H1 (cell line): Measurements from ENCODE around the gene PRICKLE2. TPM values are rescaled to one million over a fixed set of nuclear protein-coding genes. Genes with fewer than 3 reads are reported as not detected.

Experiments used
- CTCF ChIA-PET: fragments of 300-600 bp; sonication (Branson Sonifier 250); formaldehyde crosslinking; loops from one replicate; lab custom pipeline; 2021; ENCODE audit not compliant: partially characterized antibody; lab: Charles Lee
- POLR2A ChIA-PET: fragments of 300-600 bp; sonication (Branson Sonifier 250); formaldehyde crosslinking; loops from one replicate; lab custom pipeline; 2021; ENCODE audit warnings: inconsistent platforms; ENCODE audit not compliant: partially characterized antibody; lab: Charles Lee
- DNase-seq, 2 experiments: peaks; one replicate each; pipeline versions ENCODE4 v3.0.0 to v3.0.0-alpha.2; 2010 to 2022; ENCODE audit warnings: low spot score in 2 of 2, low read depth in 1 of 2, mixed read lengths in 1 of 2
- FAIRE-seq: peaks from 2 replicates; lab custom pipeline; 2011; peaks lifted over from hg19 to GRCh38; lab: Jason Lieb, UNC
- H2AFZ ChIP-seq: 2 replicates; pipeline ENCODE4 v1.8.1; 2012; ENCODE audit warnings: low read length, inconsistent platforms
- H2AK5ac ChIP-seq: 2 replicates; pipeline ENCODE4 v1.6.1; 2013; ENCODE audit warnings: low read depth, low read length
- H2BK120ac ChIP-seq: replicated peaks from 2 replicates; pipeline ENCODE3; 2013; ENCODE audit warnings: low read depth, low read length, inconsistent platforms
- H2BK12ac ChIP-seq: 2 replicates; pipeline ENCODE4 v1.6.1; 2013; ENCODE audit warnings: low read depth, low read length
- H2BK15ac ChIP-seq: 2 replicates; pipeline ENCODE4 v1.6.1; 2013; ENCODE audit warnings: low read length
- H2BK20ac ChIP-seq: 2 replicates; pipeline ENCODE4 v1.6.1; 2013; ENCODE audit warnings: low read length
- H2BK5ac ChIP-seq: 2 replicates; pipeline ENCODE4 v1.6.1; 2013; ENCODE audit warnings: low read depth, low read length
- H3K14ac ChIP-seq: 2 replicates; pipeline ENCODE4 v1.6.1; 2013; ENCODE audit warnings: inconsistent platforms; ENCODE audit not compliant: insufficient read length
- H3K18ac ChIP-seq: 2 replicates; pipeline ENCODE4 v1.6.1; 2013; ENCODE audit warnings: low read length; ENCODE audit errors: extremely low read depth
- H3K23ac ChIP-seq: 2 replicates; pipeline ENCODE4 v1.6.1; 2013; ENCODE audit warnings: inconsistent platforms; ENCODE audit not compliant: insufficient read length
- H3K23me2 ChIP-seq: 2 replicates; pipeline ENCODE4 v1.6.1; 2013; ENCODE audit warnings: low read depth, low read length
- H3K27ac ChIP-seq: 2 replicates; pipeline ENCODE4 v1.6.1; 2011; ENCODE audit warnings: low read depth, low read length, inconsistent platforms
- H3K27me3 ChIP-seq, 4 experiments: replicated peaks in 1 of 4; 1 replicate in 1 of 4; 2 replicates in 3 of 4; pipeline versions ENCODE4 v1.6.1 to v1.8.1; 2011 to 2013; ENCODE audit warnings: low read length in 3 of 4, mild to moderate bottlenecking in 3 of 4, inconsistent platforms in 2 of 4, mixed read lengths in 2 of 4, moderate library complexity in 1 of 4; ENCODE audit not compliant: control insufficient read depth in 3 of 4, insufficient read depth in 3 of 4; ENCODE audit errors: extremely low read depth in 1 of 4
- H3K36me3 ChIP-seq, 4 experiments: 2 replicates each; pipeline versions ENCODE4 v1.6.1 to v1.8.1; 2011 to 2013; ENCODE audit warnings: mild to moderate bottlenecking in 4 of 4, low read length in 3 of 4, moderate library complexity in 2 of 4, control low read depth in 1 of 4, inconsistent platforms in 1 of 4; ENCODE audit not compliant: insufficient read depth in 4 of 4, control insufficient read depth in 2 of 4
- H3K4ac ChIP-seq: replicated peaks from 2 replicates; pipeline ENCODE3; 2013; ENCODE audit warnings: low read length, low read depth, mixed read lengths, inconsistent platforms; ENCODE audit not compliant: insufficient read length
- H3K4me1 ChIP-seq, 4 experiments: replicated peaks in 1 of 4; 1 replicate in 1 of 4; 2 replicates in 3 of 4; pipeline versions ENCODE4 v1.6.1 to v1.8.1; 2011 to 2013; ENCODE audit warnings: low read length in 3 of 4, inconsistent platforms in 2 of 4, mixed read lengths in 1 of 4; ENCODE audit not compliant: insufficient read depth in 4 of 4, control insufficient read depth in 3 of 4
- H3K4me2 ChIP-seq, 2 experiments: 2 replicates each; pipeline versions ENCODE4 v1.6.1 to v1.8.1; 2011 to 2013; ENCODE audit warnings: low read depth in 2 of 2, low read length in 2 of 2, control low read depth in 1 of 2, inconsistent platforms in 1 of 2, mild to moderate bottlenecking in 1 of 2; ENCODE audit not compliant: insufficient read depth in 1 of 2
- H3K4me3 ChIP-seq, 4 experiments: fragments of 200-600, 300-600 bp in 1 of 4; sonication (generic), shearing (Covaris generic), sonication (Bioruptor Twin) in 1 of 4; 2 replicates each; pipeline versions ENCODE4 v1.5.1 to v1.8.1; 2011 to 2016; ENCODE audit warnings: low read length in 4 of 4, low read depth in 3 of 4, control low read depth in 2 of 4, inconsistent platforms in 2 of 4, mild to moderate bottlenecking in 2 of 4, mixed read lengths in 1 of 4, moderate library complexity in 1 of 4; ENCODE audit not compliant: insufficient read depth in 2 of 4; ENCODE audit errors: extremely low read depth in 1 of 4
- H3K56ac ChIP-seq: replicated peaks from 2 replicates; pipeline ENCODE3; 2013; ENCODE audit warnings: low read depth, mild to moderate bottlenecking, mixed read lengths, low read length, inconsistent platforms; ENCODE audit not compliant: insufficient read length
- H3K79me1 ChIP-seq: 2 replicates; pipeline ENCODE4 v1.6.1; 2013; ENCODE audit warnings: low read depth, low read length, control low read depth
- H3K79me2 ChIP-seq, 2 experiments: 2 replicates each; pipeline versions ENCODE4 v1.6.1 to v1.8.1; 2012 to 2013; ENCODE audit warnings: low read length in 2 of 2, mild to moderate bottlenecking in 2 of 2, inconsistent platforms in 1 of 2; ENCODE audit not compliant: insufficient read depth in 2 of 2, control insufficient read depth in 1 of 2
- H3K9ac ChIP-seq, 4 experiments: replicated peaks in 1 of 4; 1 replicate in 1 of 4; 2 replicates in 3 of 4; pipeline versions ENCODE4 v1.6.1 to v1.8.1; 2011 to 2013; ENCODE audit warnings: low read depth in 3 of 4, low read length in 3 of 4, control low read depth in 2 of 4, mild to moderate bottlenecking in 2 of 4, moderate library complexity in 2 of 4, inconsistent platforms in 1 of 4; ENCODE audit errors: extremely low read depth in 1 of 4
- H3K9me3 ChIP-seq, 2 experiments: 2 replicates each; pipeline versions ENCODE4 v1.6.1 to v1.8.1; 2012 to 2013; ENCODE audit warnings: mild to moderate bottlenecking in 2 of 2, moderate library complexity in 2 of 2, control low read depth in 1 of 2, inconsistent platforms in 1 of 2, low read depth in 1 of 2, low read length in 1 of 2, mixed read lengths in 1 of 2; ENCODE audit not compliant: insufficient read depth in 2 of 2
- H4K20me1 ChIP-seq, 2 experiments: replicated peaks in 1 of 2; 2 replicates each; pipeline versions ENCODE3 to v1.8.1; 2011 to 2013; ENCODE audit warnings: inconsistent platforms in 2 of 2, low read length in 2 of 2, mild to moderate bottlenecking in 1 of 2; ENCODE audit not compliant: insufficient read depth in 2 of 2, control insufficient read depth in 1 of 2
- H4K5ac ChIP-seq: 2 replicates; pipeline ENCODE4 v1.6.1; 2013; ENCODE audit warnings: low read length, low read depth, mixed read lengths, inconsistent platforms; ENCODE audit not compliant: insufficient read length
- H4K8ac ChIP-seq: 2 replicates; pipeline ENCODE4 v1.8.0; 2013; ENCODE audit warnings: mild to moderate bottlenecking, moderate library complexity, low read length, inconsistent platforms; ENCODE audit not compliant: insufficient read depth; ENCODE audit errors: extremely low read depth
- H4K91ac ChIP-seq: replicated peaks from 2 replicates; pipeline ENCODE3; 2013; ENCODE audit warnings: low read length, mixed read lengths, inconsistent platforms; ENCODE audit not compliant: insufficient read length
- CEBPB ChIP-seq: IDR thresholded peaks from 2 replicates; pipeline ENCODE4 v1.6.1; 2012; ENCODE audit warnings: low read depth, low read length
- EZH2 ChIP-seq: fragments of 200-600 bp; sonication (generic); IDR thresholded peaks from 2 replicates; pipeline ENCODE4 v1.7.1; 2012; ENCODE audit warnings: low read depth, mild to moderate bottlenecking, moderate library complexity, low read length, inconsistent platforms; ENCODE audit not compliant: severe bottlenecking
- GTF2F1 ChIP-seq: IDR thresholded peaks from 2 replicates; pipeline ENCODE4 v1.6.1; 2012; ENCODE audit warnings: low read depth, low read length, improper control_type of control experiment, borderline replicate concordance
- JUND ChIP-seq: IDR thresholded peaks from 2 replicates; pipeline ENCODE4 v1.6.1; 2011; ENCODE audit warnings: mild to moderate bottlenecking, improper control_type of control experiment, low read length
- PHF8 ChIP-seq: fragments of 200-600 bp; sonication (generic); conservative IDR thresholded peaks from 2 replicates; pipeline ENCODE4 v1.7.1; 2012; ENCODE audit warnings: low read depth, mild to moderate bottlenecking, inconsistent platforms, low read length, moderate library complexity
- POLR2A ChIP-seq, 2 experiments: IDR thresholded peaks; 1 replicate in 1 of 2; 2 replicates in 1 of 2; pipeline ENCODE4 v1.6.1; 2011; ENCODE audit warnings: low read depth in 2 of 2, low read length in 2 of 2, mild to moderate bottlenecking in 2 of 2; ENCODE audit errors: control extremely low read depth in 1 of 2
- RBBP5 ChIP-seq: IDR thresholded peaks from 2 replicates; pipeline ENCODE4 v1.7.1; 2012; ENCODE audit warnings: low read depth, mild to moderate bottlenecking, inconsistent platforms, low read length, moderate library complexity, borderline replicate concordance
- SAP30 ChIP-seq: fragments of 300-600 bp; sonication (generic); IDR thresholded peaks from 2 replicates; pipeline ENCODE4 v1.7.1; 2012; ENCODE audit warnings: low read length, moderate library complexity, mild to moderate bottlenecking, inconsistent platforms; ENCODE audit not compliant: insufficient read depth, insufficient replicate concordance
- SIRT6 ChIP-seq: IDR thresholded peaks from one replicate; pipeline ENCODE4 v1.7.1; 2012; ENCODE audit warnings: low read length, inconsistent platforms
- SIX5 ChIP-seq: IDR thresholded peaks from 2 replicates; pipeline ENCODE4 v1.6.1; 2011; ENCODE audit warnings: mild to moderate bottlenecking, low read depth, low read length
- TAF1 ChIP-seq: IDR thresholded peaks from 2 replicates; pipeline ENCODE4 v1.6.1; 2011; ENCODE audit warnings: mild to moderate bottlenecking, low read depth, low read length
- YY1 ChIP-seq: IDR thresholded peaks from 2 replicates; pipeline ENCODE4 v1.6.1; 2011; ENCODE audit warnings: low read depth, mild to moderate bottlenecking, low read length
- WGBS, 2 experiments: shearing (Covaris generic) in 1 of 2; methylation state at CpG; one replicate each; pipeline versions ENCODE4 v1.1.6 to v1.1.7; 2013 to 2015; ENCODE audit warnings: low lambda C conversion rate in 2 of 2, mixed read lengths in 2 of 2, inconsistent platforms in 1 of 2, low coverage in 1 of 2, missing lambda C conversion rate in 1 of 2; ENCODE audit not compliant: insufficient replicate concordance in 2 of 2, insufficient coverage in 1 of 2, insufficient read length in 1 of 2; ENCODE audit errors: extremely low coverage in 1 of 2, missing lambda C conversion rate in 1 of 2; 5-methylcytosine and 5-hydroxymethylcytosine counted together
- polyA plus RNA-seq, 7 experiments: library from polyadenylated mRNA; depleted of rRNA in 3 of 7; stranded (reverse) in 5 of 7; unstranded in 2 of 7; fragments of >200 nt in 5 of 7; fragments of 200-250 nt in 2 of 7; gene quantifications; 1 replicate in 5 of 7; 2 replicates in 1 of 7; 4 replicates in 1 of 7; pipeline versions ENCODE4 v1.2.1 to v1.2.3, GENCODE V29; 2011 to 2013; ENCODE audit warnings: missing spikeins in 2 of 7, mixed read lengths in 2 of 7
- total RNA-seq: library from RNA; stranded (reverse); fragmentation: NEBNext Ultra II Directional; extraction: Animal tissue kit (Norgen Biotek cat#: 25700); gene quantifications from 2 replicates; pipeline ENCODE4 v1.2.1, GENCODE V29; 2021
- TF ChIP-seq, protein P1 (sequence below): IDR thresholded peaks from 2 replicates; pipeline ENCODE4 v1.6.1; 2012; ENCODE audit warnings: inconsistent platforms

PRICKLE2 gene
- total and polyA plus RNA-seq, 2 of the 8 experiments (the other 6 are each of a cell fraction or from before 2014, with no cell fraction given): 2.9 to 8.0 TPM

DNA sequence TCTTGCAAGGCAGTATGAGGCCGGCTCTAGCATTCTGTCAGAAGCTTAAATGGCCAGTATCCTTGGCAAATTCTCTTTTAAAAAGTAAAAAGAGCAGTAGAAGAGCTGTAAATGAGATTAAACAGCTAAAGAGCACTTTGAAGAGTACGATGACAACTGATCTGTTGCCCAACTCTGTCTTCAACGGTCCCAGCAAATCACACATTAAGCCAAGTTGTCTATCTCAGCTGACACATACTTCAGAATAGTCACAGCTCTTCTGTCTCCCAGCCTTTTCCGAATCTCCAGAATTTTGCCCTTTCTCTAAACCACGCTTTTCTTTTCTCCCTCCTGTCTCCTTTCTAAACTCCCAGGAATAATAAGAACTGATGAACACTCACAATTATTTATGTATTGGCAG is 51.7 kb downstream of the PRICKLE2 start:
- H3K56ac ChIP-seq: no peak overlapping the region
- no peaks in the 10 kb centered on the region for H3K27me3 ChIP-seq
- H2AK5ac ChIP-seq: no peak overlapping the region
- no peak overlapping the region for H2BK20ac ChIP-seq
- ChIA-PET POLR2A (no interaction called here), CTCF (interaction anchor here (0.9 to 1.8 kb wide), 3 partner anchors 9 to 225 kb away, joined by 3 to 4 read pairs (median 4); partner anchors contain the start of gene PRICKLE2)
- H3K36me3 ChIP-seq: no peaks in the 10 kb centered on the region
- H3K23me2 ChIP-seq: no peaks in the 10 kb centered on the region
- no peak overlapping the region for H3K27ac ChIP-seq
- H4K20me1 ChIP-seq: no peaks in the 10 kb centered on the region
- H3K9me3 ChIP-seq: no peaks in the 10 kb centered on the region
- H2BK120ac ChIP-seq: no peak overlapping the region
- H3K4me3 ChIP-seq: no peak overlapping the region
- DNase-seq: no peak
- H4K5ac ChIP-seq: no peak overlapping the region
- no peak overlapping the region for H3K9ac ChIP-seq
- no peak overlapping the region for H3K4me2 ChIP-seq
- no peak overlapping the region for H4K91ac ChIP-seq
- no peaks in the 10 kb centered on the region for H3K79me1 ChIP-seq
- 84% methylated on average over 5 of the region's 5 CpGs; no CpG with 5 or more reads in 1 of the 2 experiments for WGBS, 2 experiments
- H4K8ac ChIP-seq: no peak overlapping the region
- H2AFZ ChIP-seq: no peak overlapping the region
- no peak overlapping the region for H2BK12ac ChIP-seq
- no peaks in the 10 kb centered on the region for H3K79me2 ChIP-seq
- no peak overlapping the region for H3K23ac ChIP-seq
- TF ChIP-seq SIRT6 (no peak), EZH2 (no peak), POLR2A (IDR thresholded peaks at IDR 0.05; ENCODE audit: control extremely low read depth in 1 of 2, low read depth in 2 of 2, low read length in 2 of 2) (no peak), RBBP5 (no peak), GTF2F1 (no peak), TAF1 (no peak), SAP30 (no peak), PHF8 (no peak), YY1 (no peak), SIX5 (no peak), JUND (no peak), CEBPB (no peak)
- TF ChIP-seq, protein P1, sequence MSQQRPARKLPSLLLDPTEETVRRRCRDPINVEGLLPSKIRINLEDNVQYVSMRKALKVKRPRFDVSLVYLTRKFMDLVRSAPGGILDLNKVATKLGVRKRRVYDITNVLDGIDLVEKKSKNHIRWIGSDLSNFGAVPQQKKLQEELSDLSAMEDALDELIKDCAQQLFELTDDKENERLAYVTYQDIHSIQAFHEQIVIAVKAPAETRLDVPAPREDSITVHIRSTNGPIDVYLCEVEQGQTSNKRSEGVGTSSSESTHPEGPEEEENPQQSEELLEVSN: no peak
- no peaks in the 10 kb centered on the region for H3K4me1 ChIP-seq
- H2BK5ac ChIP-seq: no peak overlapping the region
- no peak overlapping the region for H3K4ac ChIP-seq
- H3K14ac ChIP-seq: no peak overlapping the region
- no peak for FAIRE-seq
- H2BK15ac ChIP-seq: no peak overlapping the region
- no peak overlapping the region for H3K18ac ChIP-seq
